ENCODE results near the gene MAST2. TPM values are rescaled to one million over a fixed set of nuclear protein-coding genes. Genes with fewer than 3 reads are reported as not detected.

The MAST2 gene
- total RNA-seq, 1 donor from 2014 or later: 60.7 TPM

GRCh38 chr1:45914836-45915235 lies 111.4 kb downstream of the MAST2 start:
- no peaks in the 10 kb centered on the region for H3K9me3 Mint-ChIP-seq
- H3K4me1 Mint-ChIP-seq: peaks cover 27% of the 10 kb centered on the region
- H3K27me3 Mint-ChIP-seq (ENCODE audit: low read depth): no peaks in the 10 kb centered on the region
- TF ChIP-seq CTCF (IDR thresholded peaks at IDR 0.05; ENCODE audit: unreplicated experiment): no peak
- no peak overlapping the region for H3K27ac Mint-ChIP-seq
- peaks cover 4% of the 10 kb centered on the region for H3K36me3 Mint-ChIP-seq
- DNase-seq (ENCODE audit: low spot score in 2 of 2, unreplicated experiment in 2 of 2): no peak
- no peak overlapping the region for H3K4me3 Mint-ChIP-seq

GRCh38 chr1:45922374-45922773 lies 119.0 kb downstream of the MAST2 start:
- H3K36me3 Mint-ChIP-seq: peaks cover 4% of the 10 kb centered on the region
- no peak for TF ChIP-seq CTCF (IDR thresholded peaks at IDR 0.05; ENCODE audit: unreplicated experiment)

GRCh38 chr1:45922813-45923212 lies 119.4 kb downstream of the MAST2 start:
- H3K27me3 Mint-ChIP-seq (ENCODE audit: low read depth): peaks cover 13% of the 10 kb centered on the region
- H3K36me3 Mint-ChIP-seq: peaks cover 4% of the 10 kb centered on the region
- no peak for TF ChIP-seq CTCF (IDR thresholded peaks at IDR 0.05; ENCODE audit: unreplicated experiment)
- H3K4me1 Mint-ChIP-seq: peaks cover 17% of the 10 kb centered on the region
- H3K9me3 Mint-ChIP-seq: no peaks in the 10 kb centered on the region
- DNase-seq (ENCODE audit: low spot score in 2 of 2, unreplicated experiment in 2 of 2): no peak
- H3K27ac Mint-ChIP-seq: no peak overlapping the region
- H3K4me3 Mint-ChIP-seq: no peak overlapping the region

More at GRCh38 chr1:45922374-45922773, 119.0 kb downstream of the MAST2 start:
- Mint-ChIP-seq H3K27ac (no peak overlapping the region), H3K27me3 (ENCODE audit: low read depth) (peaks cover 10% of the 10 kb centered on the region), H3K4me3 (no peak overlapping the region), H3K9me3 (no peaks in the 10 kb centered on the region), H3K4me1 (peaks cover 14% of the 10 kb centered on the region)
- DNase-seq (ENCODE audit: low spot score in 2 of 2, unreplicated experiment in 2 of 2): no peak

GRCh38 chr1:45923343-45923742 lies 119.9 kb downstream of the MAST2 start:
- H3K27me3 Mint-ChIP-seq (ENCODE audit: low read depth): peaks cover 13% of the 10 kb centered on the region
- no peak for TF ChIP-seq CTCF (IDR thresholded peaks at IDR 0.05; ENCODE audit: unreplicated experiment)
- H3K36me3 Mint-ChIP-seq: no peaks in the 10 kb centered on the region
- H3K4me1 Mint-ChIP-seq: peaks cover 19% of the 10 kb centered on the region
- no peaks in the 10 kb centered on the region for H3K9me3 Mint-ChIP-seq
- no peak overlapping the region for H3K27ac Mint-ChIP-seq
- no peak overlapping the region for H3K4me3 Mint-ChIP-seq
- DNase-seq (ENCODE audit: low spot score in 2 of 2, unreplicated experiment in 2 of 2): no peak

GRCh38 chr1:45924736-45925135 lies 121.3 kb downstream of the MAST2 start:
- DNase-seq (ENCODE audit: low spot score in 2 of 2, unreplicated experiment in 2 of 2): no peak
- Mint-ChIP-seq H3K4me3 (no peak overlapping the region), H3K4me1 (peaks cover 28% of the 10 kb centered on the region), H3K36me3 (no peaks in the 10 kb centered on the region), H3K9me3 (no peaks in the 10 kb centered on the region), H3K27me3 (ENCODE audit: low read depth) (peaks cover 13% of the 10 kb centered on the region), H3K27ac (no peak overlapping the region)
- no peak for TF ChIP-seq CTCF (IDR thresholded peaks at IDR 0.05; ENCODE audit: unreplicated experiment)

- no peak for DNase-seq (ENCODE audit: low spot score in 2 of 2, unreplicated experiment in 2 of 2)
- Mint-ChIP-seq H3K4me1 (peaks cover 32% of the 10 kb centered on the region), H3K27ac (no peak overlapping the region), H3K9me3 (no peaks in the 10 kb centered on the region), H3K27me3 (ENCODE audit: low read depth) (peaks cover 13% of the 10 kb centered on the region), H3K4me3 (no peak overlapping the region), H3K36me3 (no peaks in the 10 kb centered on the region)
- no peak for TF ChIP-seq CTCF (IDR thresholded peaks at IDR 0.05; ENCODE audit: unreplicated experiment)
These were observed 122.4 kb downstream of the MAST2 start for GRCh38 chr1:45925728-45926287.
